K562 (cell line): ENCODE data around the gene RALY. TPM values are rescaled to one million over a fixed set of nuclear protein-coding genes. Genes with fewer than 3 reads are reported as not detected.
A peak's percentile ranks its signal among the peaks of the same experiment; 100 is the strongest.

ENCODE experiments used
- BCOR ChIP-seq: fragments of 450-650 bp; IDR thresholded peaks from 2 replicates; pipeline ENCODE4 v1.6.1; 2016
- ELF1 ChIP-seq: fragments of 200-800 bp; sonication (Bioruptor generic); IDR thresholded peaks from 2 replicates; pipeline ENCODE4 v1.6.1; 2016; ENCODE audit warnings: missing genetic modification characterization, missing compliant biosample characterization
- MEF2A ChIP-seq: IDR thresholded peaks from 2 replicates; pipeline ENCODE4 v1.6.1; 2011; ENCODE audit warnings: low read depth, mild to moderate bottlenecking, low read length, moderate library complexity; ENCODE audit not compliant: control insufficient read depth
- POLR2AphosphoS5 ChIP-seq: IDR thresholded peaks from 2 replicates; pipeline ENCODE4 v1.6.1; 2011; ENCODE audit warnings: mild to moderate bottlenecking, low read depth, low read length, moderate library complexity; ENCODE audit not compliant: control insufficient read depth, insufficient read depth
- REST ChIP-seq, 2 experiments: fragments of 450-650 bp; formaldehyde crosslinking in 1 of 2; IDR thresholded peaks; 2 replicates each; pipeline versions ENCODE4 v1.4.0 to v1.6.1; 2014 to 2020; ENCODE audit warnings: mild to moderate bottlenecking in 2 of 2, borderline replicate concordance in 1 of 2, low read depth in 1 of 2
- SMC3 ChIP-seq: conservative IDR thresholded peaks from 2 replicates; pipeline ENCODE4 v1.6.1; 2011; ENCODE audit warnings: low read depth, low read length, improper control_type of control experiment; ENCODE audit not compliant: insufficient read depth
- STAG1 ChIP-seq: sonication (generic); formaldehyde crosslinking; IDR thresholded peaks from 2 replicates; pipeline ENCODE4 v1.5.0; 2020; ENCODE audit warnings: missing genetic modification reagents, borderline replicate concordance
- TOE1 ChIP-seq, 2 experiments: fragments of 450-650 bp in 1 of 2; sonication (generic) in 1 of 2; formaldehyde crosslinking in 1 of 2; IDR thresholded peaks; 2 replicates each; pipeline versions ENCODE4 v1.7.1 to v1.8.0; 2016 to 2022; ENCODE audit warnings: borderline replicate concordance in 2 of 2, mild to moderate bottlenecking in 2 of 2, antibody characterized with exemption in 1 of 2, inconsistent platforms in 1 of 2, low read depth in 1 of 2, missing genetic modification reagents in 1 of 2, moderate library complexity in 1 of 2
- ZNF23 ChIP-seq: fragments of 250-450 bp; sonication (Bioruptor Pico); IDR thresholded peaks from 2 replicates; pipeline ENCODE4 v1.4.0; 2020; ENCODE audit warnings: mild to moderate bottlenecking
- polyA plus RNA-seq, 8 experiments: library from polyadenylated mRNA; depleted of rRNA in 4 of 8; stranded (reverse) in 5 of 8; unstranded in 3 of 8; fragments of >200 nt; fragmentation: Nextera tagmentation in 2 of 8; fragmentation: Illumina TruSeq in 1 of 8; extraction: Ambion mirVana in 2 of 8; extraction: Trizol in 1 of 8; gene quantifications; 2 replicates each; pipeline versions ENCODE4 v1.2.1 to v1.2.3, GENCODE V29; 2011 to 2014; ENCODE audit warnings: inconsistent platforms in 1 of 8, missing spikeins in 1 of 8
- total RNA-seq, 7 experiments: library from RNA; depleted of rRNA in 6 of 7; stranded (reverse); fragments of >200 nt in 6 of 7; fragmentation: Illumina TruSeq in 2 of 7; extraction: Trizol in 2 of 7; gene quantifications; 2 replicates each; pipeline versions ENCODE4 v1.2.1 to v1.2.3, GENCODE V29; 2011 to 2021; ENCODE audit warnings: low replicate concordance in 1 of 7
- TF ChIP-seq, protein P1 (sequence below): fragments of 450-650 bp; IDR thresholded peaks from one replicate; pipeline ENCODE4 v1.6.1; 2018; ENCODE audit warnings: mild to moderate bottlenecking, moderate library complexity; ENCODE audit not compliant: partially characterized antibody
- TF ChIP-seq, protein P2 (sequence below): fragments of 200-400 bp; formaldehyde crosslinking; IDR thresholded peaks from 2 replicates; pipeline ENCODE4 v1.6.1; 2017; ENCODE audit warnings: mild to moderate bottlenecking, low read depth, low read length, moderate library complexity
- TF ChIP-seq, protein P3 (sequence below): fragments of 450-650 bp; IDR thresholded peaks from 2 replicates; pipeline ENCODE4 v1.6.1; 2017; ENCODE audit warnings: antibody characterized with exemption

Gene RALY
- total and polyA plus RNA-seq, 9 of the 15 experiments (the other 6 are each of a cell fraction or from before 2014, with no cell fraction given), result 0.80 to 207 (median 128) TPM

- TF ChIP-seq, protein P1, sequence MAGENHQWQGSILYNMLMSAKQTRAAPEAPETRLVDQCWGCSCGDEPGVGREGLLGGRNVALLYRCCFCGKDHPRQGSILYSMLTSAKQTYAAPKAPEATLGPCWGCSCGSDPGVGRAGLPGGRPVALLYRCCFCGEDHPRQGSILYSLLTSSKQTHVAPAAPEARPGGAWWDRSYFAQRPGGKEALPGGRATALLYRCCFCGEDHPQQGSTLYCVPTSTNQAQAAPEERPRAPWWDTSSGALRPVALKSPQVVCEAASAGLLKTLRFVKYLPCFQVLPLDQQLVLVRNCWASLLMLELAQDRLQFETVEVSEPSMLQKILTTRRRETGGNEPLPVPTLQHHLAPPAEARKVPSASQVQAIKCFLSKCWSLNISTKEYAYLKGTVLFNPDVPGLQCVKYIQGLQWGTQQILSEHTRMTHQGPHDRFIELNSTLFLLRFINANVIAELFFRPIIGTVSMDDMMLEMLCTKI, result no peak
- TF ChIP-seq, protein P2, sequence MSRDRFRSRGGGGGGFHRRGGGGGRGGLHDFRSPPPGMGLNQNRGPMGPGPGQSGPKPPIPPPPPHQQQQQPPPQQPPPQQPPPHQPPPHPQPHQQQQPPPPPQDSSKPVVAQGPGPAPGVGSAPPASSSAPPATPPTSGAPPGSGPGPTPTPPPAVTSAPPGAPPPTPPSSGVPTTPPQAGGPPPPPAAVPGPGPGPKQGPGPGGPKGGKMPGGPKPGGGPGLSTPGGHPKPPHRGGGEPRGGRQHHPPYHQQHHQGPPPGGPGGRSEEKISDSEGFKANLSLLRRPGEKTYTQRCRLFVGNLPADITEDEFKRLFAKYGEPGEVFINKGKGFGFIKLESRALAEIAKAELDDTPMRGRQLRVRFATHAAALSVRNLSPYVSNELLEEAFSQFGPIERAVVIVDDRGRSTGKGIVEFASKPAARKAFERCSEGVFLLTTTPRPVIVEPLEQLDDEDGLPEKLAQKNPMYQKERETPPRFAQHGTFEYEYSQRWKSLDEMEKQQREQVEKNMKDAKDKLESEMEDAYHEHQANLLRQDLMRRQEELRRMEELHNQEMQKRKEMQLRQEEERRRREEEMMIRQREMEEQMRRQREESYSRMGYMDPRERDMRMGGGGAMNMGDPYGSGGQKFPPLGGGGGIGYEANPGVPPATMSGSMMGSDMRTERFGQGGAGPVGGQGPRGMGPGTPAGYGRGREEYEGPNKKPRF, result no peak
- no peak for TF ChIP-seq BCOR
- TF ChIP-seq, protein P3, sequence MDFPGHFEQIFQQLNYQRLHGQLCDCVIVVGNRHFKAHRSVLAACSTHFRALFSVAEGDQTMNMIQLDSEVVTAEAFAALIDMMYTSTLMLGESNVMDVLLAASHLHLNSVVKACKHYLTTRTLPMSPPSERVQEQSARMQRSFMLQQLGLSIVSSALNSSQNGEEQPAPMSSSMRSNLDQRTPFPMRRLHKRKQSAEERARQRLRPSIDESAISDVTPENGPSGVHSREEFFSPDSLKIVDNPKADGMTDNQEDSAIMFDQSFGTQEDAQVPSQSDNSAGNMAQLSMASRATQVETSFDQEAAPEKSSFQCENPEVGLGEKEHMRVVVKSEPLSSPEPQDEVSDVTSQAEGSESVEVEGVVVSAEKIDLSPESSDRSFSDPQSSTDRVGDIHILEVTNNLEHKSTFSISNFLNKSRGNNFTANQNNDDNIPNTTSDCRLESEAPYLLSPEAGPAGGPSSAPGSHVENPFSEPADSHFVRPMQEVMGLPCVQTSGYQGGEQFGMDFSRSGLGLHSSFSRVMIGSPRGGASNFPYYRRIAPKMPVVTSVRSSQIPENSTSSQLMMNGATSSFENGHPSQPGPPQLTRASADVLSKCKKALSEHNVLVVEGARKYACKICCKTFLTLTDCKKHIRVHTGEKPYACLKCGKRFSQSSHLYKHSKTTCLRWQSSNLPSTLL, result no peak
- peak; percentile 89 for TF ChIP-seq SMC3
- TF ChIP-seq STAG1, result peak; percentile 78; the same call in 1 of the 2 replicates
- TF ChIP-seq MEF2A, result no peak
- no peak for TF ChIP-seq ZNF23
- no peak for TF ChIP-seq POLR2AphosphoS5
- no peak for TF ChIP-seq TOE1 (IDR thresholded peaks at IDR 0.05; ENCODE audit: borderline replicate concordance)
- no peak for TF ChIP-seq TOE1 (CRISPR knock-in tag; IDR thresholded peaks at IDR 0.05; ENCODE audit: borderline replicate concordance, low read depth)
- no peak for TF ChIP-seq ELF1 (tag)
- peak; percentile 80 for TF ChIP-seq REST (IDR thresholded peaks at IDR 0.05; ENCODE audit: borderline replicate concordance)
- TF ChIP-seq REST (CRISPR knock-in tag; IDR thresholded peaks at IDR 0.05; ENCODE audit: low read depth), result no peak
These were observed 135.9 kb downstream of the RALY start (continued) for GRCh38 chr20:34129518-34130162.
